HEK293T (cell line): ENCODE results near the gene FLCN.

ENCODE experiments used
- CTCF ChIA-PET: fragments of 350-600 bp; formaldehyde crosslinking; extraction: SDS; loops from one replicate; lab custom pipeline; 2021; ENCODE audit warnings: antibody characterized with exemption, inconsistent platforms; lab: Yijun Ruan, JAX
- POLR2A ChIA-PET: fragments of 350-600 bp; formaldehyde crosslinking; extraction: SDS; loops from one replicate; lab custom pipeline; 2020; ENCODE audit warnings: antibody characterized with exemption, inconsistent platforms; lab: Yijun Ruan, JAX
- DNase-seq: peaks from one replicate; pipeline ENCODE4 v3.0.0; 2012; ENCODE audit warnings: mixed read lengths; ENCODE audit errors: extremely low spot score
- ARNT ChIP-seq: fragments of 450-650 bp; IDR thresholded peaks from 2 replicates; pipeline ENCODE4 v1.6.1; 2017; ENCODE audit warnings: mild to moderate bottlenecking
- BHLHE40 ChIP-seq: fragments of 450-650 bp; IDR thresholded peaks from 2 replicates; pipeline ENCODE4 v1.6.1; 2016; ENCODE audit warnings: mild to moderate bottlenecking, moderate library complexity, borderline replicate concordance
- CTBP1 ChIP-seq: fragments of 450-650 bp; IDR thresholded peaks from 2 replicates; pipeline ENCODE4 v1.6.1; 2016; ENCODE audit warnings: borderline replicate concordance
- ELF4 ChIP-seq: fragments of 450-650 bp; IDR thresholded peaks from 2 replicates; pipeline ENCODE4 v1.6.1; 2017; ENCODE audit warnings: antibody characterized with exemption
- FOXA1 ChIP-seq: fragments of 450-650 bp; IDR thresholded peaks from 2 replicates; pipeline ENCODE4 v1.6.1; 2016; ENCODE audit warnings: mild to moderate bottlenecking
- FOXK2 ChIP-seq: fragments of 450-650 bp; IDR thresholded peaks from 2 replicates; pipeline ENCODE4 v1.6.1; 2016; ENCODE audit warnings: mild to moderate bottlenecking
- FOXM1 ChIP-seq: fragments of 450-650 bp; IDR thresholded peaks from 2 replicates; pipeline ENCODE4 v1.6.1; 2017; ENCODE audit warnings: mild to moderate bottlenecking, borderline replicate concordance
- HDGF ChIP-seq: fragments of 450-650 bp; IDR thresholded peaks from 2 replicates; pipeline ENCODE4 v1.6.1; 2017; ENCODE audit warnings: antibody characterized with exemption, borderline replicate concordance
- L3MBTL2 ChIP-seq: fragments of 450-650 bp; conservative IDR thresholded peaks from 2 replicates; pipeline ENCODE4 v1.6.1; 2016; ENCODE audit warnings: mild to moderate bottlenecking
- LEF1 ChIP-seq: fragments of 450-650 bp; IDR thresholded peaks from 2 replicates; pipeline ENCODE4 v1.6.1; 2017; ENCODE audit warnings: mild to moderate bottlenecking, borderline replicate concordance
- NFRKB ChIP-seq: fragments of 450-650 bp; IDR thresholded peaks from 2 replicates; pipeline ENCODE4 v1.6.1; 2016; ENCODE audit warnings: mild to moderate bottlenecking, moderate library complexity
- PKNOX1 ChIP-seq: fragments of 450-650 bp; IDR thresholded peaks from 2 replicates; pipeline ENCODE4 v1.6.1; 2016
- SP1 ChIP-seq: fragments of 450-650 bp; IDR thresholded peaks from 2 replicates; pipeline ENCODE4 v1.6.1; 2017
- SUZ12 ChIP-seq: fragments of 450-650 bp; IDR thresholded peaks from 2 replicates; pipeline ENCODE4 v1.6.1; 2016; ENCODE audit warnings: mild to moderate bottlenecking
- TARDBP ChIP-seq: fragments of 450-650 bp; IDR thresholded peaks from 2 replicates; pipeline ENCODE4 v1.6.1; 2016
- ZNF384 ChIP-seq: fragments of 450-650 bp; IDR thresholded peaks from 2 replicates; pipeline ENCODE4 v1.6.1; 2016

Gene FLCN

GRCh38 chr17:17217995-17218394 is 19.0 kb downstream of the FLCN start:
- ChIA-PET CTCF (interaction anchor here (1.3 kb wide), 1 partner anchor 9 kb away, joined by 4 read pairs; no protein-coding TSS in a partner anchor), POLR2A (no interaction called here)
- TF ChIP-seq FOXA1 (no peak), SP1 (no peak)
- DNase-seq, result no peak

GRCh38 chr17:17216776-17217175 is 20.2 kb downstream of the FLCN start:
- ChIA-PET POLR2A (no interaction called here), CTCF (interaction anchor here (1.3 kb wide), 1 partner anchor 8 kb away, joined by 4 read pairs; no protein-coding TSS in a partner anchor)
- TF ChIP-seq FOXA1 (no peak), SUZ12 (no peak), FOXK2 (no peak), L3MBTL2 (no peak), SP1 (no peak), HDGF (no peak), NFRKB (no peak), TARDBP (no peak), BHLHE40 (no peak), FOXM1 (no peak), PKNOX1 (no peak)
- DNase-seq, result no peak

GRCh38 chr17:17216236-17216635 is 20.7 kb downstream of the FLCN start:
- POLR2A ChIA-PET, result no interaction called here
- DNase-seq, result no peak
- CTCF ChIA-PET, result no interaction called here
- no peak for TF ChIP-seq FOXM1
- TF ChIP-seq LEF1, result no peak
- no peak for TF ChIP-seq SP1

- no peak for TF ChIP-seq FOXM1
- TF ChIP-seq LEF1, result no peak
- no peak for TF ChIP-seq ELF4
- TF ChIP-seq FOXA1, result no peak
- TF ChIP-seq ARNT, result no peak
- no peak for TF ChIP-seq SP1
- no peak for TF ChIP-seq NFRKB
- TF ChIP-seq PKNOX1, result no peak
- TF ChIP-seq SUZ12, result no peak
- TF ChIP-seq HDGF, result no peak
- TF ChIP-seq CTBP1, result no peak
- TF ChIP-seq FOXK2, result no peak
- TF ChIP-seq ZNF384, result no peak
- CTCF ChIA-PET, result no interaction called here
- DNase-seq, result no peak
- POLR2A ChIA-PET, result no interaction called here
Measured at GRCh38 chr17:17215575-17215974, 21.4 kb downstream of the FLCN start.

DNA sequence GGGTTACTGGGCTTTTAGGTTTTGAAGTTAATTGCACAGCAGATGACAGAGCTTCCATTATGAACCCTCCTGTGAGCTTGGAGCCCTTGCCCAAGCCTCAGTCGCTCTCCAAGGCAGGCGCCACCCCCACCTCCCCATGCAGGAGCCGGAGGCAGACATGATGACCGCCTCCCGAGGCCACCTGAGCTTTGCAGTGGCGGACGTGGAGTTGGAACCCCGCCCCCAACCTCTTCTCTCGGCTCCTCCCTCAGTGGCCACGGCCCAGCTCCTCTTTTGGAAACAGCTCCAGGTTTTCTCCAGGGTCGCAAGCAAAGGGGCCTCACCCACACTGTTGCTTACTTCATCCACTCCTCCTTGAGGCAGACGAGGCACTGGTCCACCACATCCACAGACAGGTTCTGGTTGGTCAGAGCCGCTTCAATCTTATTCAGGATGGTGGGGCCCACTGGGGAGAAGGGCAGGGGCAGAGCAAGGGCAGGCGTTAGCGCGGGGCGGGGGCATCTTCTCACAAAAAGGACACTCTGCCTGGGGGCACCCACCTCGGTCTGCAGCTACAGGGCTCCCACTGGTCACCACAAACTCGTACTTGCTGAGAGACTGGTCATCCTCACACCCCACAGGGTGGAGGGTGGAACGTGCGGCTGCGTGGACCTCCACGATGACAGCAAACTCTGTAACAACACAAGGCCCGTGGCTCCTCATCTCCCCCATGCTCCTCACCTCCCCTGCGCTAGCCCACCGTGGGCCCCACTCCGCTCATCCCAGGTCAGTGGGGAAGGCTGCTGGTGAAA is 22.1 kb downstream of the FLCN start:
- no peak for DNase-seq
- ChIA-PET CTCF (no interaction called here), POLR2A (no interaction called here)
- TF ChIP-seq PKNOX1, result no peak
- no peak for TF ChIP-seq ELF4
- no peak for TF ChIP-seq FOXM1
- no peak for TF ChIP-seq SUZ12
- TF ChIP-seq NFRKB, result no peak
- no peak for TF ChIP-seq L3MBTL2
- TF ChIP-seq FOXK2, result no peak
- TF ChIP-seq HDGF, result no peak
- no peak for TF ChIP-seq CTBP1
- TF ChIP-seq FOXA1, result no peak
- TF ChIP-seq TARDBP, result no peak
- TF ChIP-seq ZNF384, result no peak
- no peak for TF ChIP-seq LEF1
- TF ChIP-seq SP1, result no peak
- no peak for TF ChIP-seq BHLHE40

DNA sequence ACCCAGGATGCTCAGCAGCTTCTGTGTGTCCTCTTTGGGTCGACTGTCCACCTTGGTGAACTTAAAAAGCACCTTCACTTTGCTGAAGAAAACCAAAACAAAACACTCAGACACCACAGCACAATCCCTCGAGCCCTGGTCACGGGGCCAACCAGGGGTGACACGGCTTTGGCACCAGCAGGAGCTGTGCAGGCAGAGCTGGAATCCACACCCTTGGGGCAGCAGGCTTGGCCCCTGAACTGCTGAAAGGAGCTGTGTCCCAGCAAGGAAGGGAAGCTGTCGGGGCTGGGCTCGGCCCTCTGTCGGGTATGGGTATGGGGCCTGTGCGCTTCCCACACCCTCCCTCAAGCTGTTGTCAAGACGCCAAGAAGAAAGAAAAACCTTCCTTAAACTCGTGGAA is 23.2 kb downstream of the FLCN start:
- CTCF ChIA-PET, result no interaction called here
- TF ChIP-seq NFRKB (no peak), SUZ12 (no peak), LEF1 (no peak), FOXM1 (no peak), ELF4 (no peak), SP1 (no peak), HDGF (no peak), CTBP1 (no peak), FOXA1 (no peak), PKNOX1 (no peak), BHLHE40 (no peak), L3MBTL2 (no peak), TARDBP (no peak), ZNF384 (no peak), FOXK2 (no peak), ARNT (no peak)

More for the DNA sequence above, 23.2 kb downstream of the FLCN start:
- no peak for DNase-seq
- POLR2A ChIA-PET, result interaction anchor here (1.0 kb wide), 1 partner anchor 33 kb away, joined by 3 read pairs; no protein-coding TSS in a partner anchor
